ENCODE measurements around the gene ACTG2. TPM values are rescaled to one million over a fixed set of nuclear protein-coding genes. Genes with fewer than 3 reads are reported as not detected.

The ACTG2 gene
- total RNA-seq, 1 experiment from 2014 or later: 1.5 TPM

GRCh38 chr2:73937103-73937885, 44.5 kb downstream of the ACTG2 start:
- H3K4me1 ChIP-seq (ENCODE audit: insufficient read depth, low read length): no peaks in the 10 kb centered on the region
- H3K4me2 ChIP-seq (ENCODE audit: insufficient read depth, insufficient read length, low read length): no peak overlapping the region
- H3K18ac ChIP-seq (ENCODE audit: insufficient read length, low read depth, low read length): no peak overlapping the region
- H3K27ac ChIP-seq (ENCODE audit: insufficient read length, low read depth, low read length): no peak overlapping the region
- H2AK5ac ChIP-seq (ENCODE audit: insufficient read length, low read length): no peak overlapping the region
- no peak overlapping the region for H3K56ac ChIP-seq (ENCODE audit: insufficient read length, low read depth, low read length)
- TF ChIP-seq, protein P1, sequence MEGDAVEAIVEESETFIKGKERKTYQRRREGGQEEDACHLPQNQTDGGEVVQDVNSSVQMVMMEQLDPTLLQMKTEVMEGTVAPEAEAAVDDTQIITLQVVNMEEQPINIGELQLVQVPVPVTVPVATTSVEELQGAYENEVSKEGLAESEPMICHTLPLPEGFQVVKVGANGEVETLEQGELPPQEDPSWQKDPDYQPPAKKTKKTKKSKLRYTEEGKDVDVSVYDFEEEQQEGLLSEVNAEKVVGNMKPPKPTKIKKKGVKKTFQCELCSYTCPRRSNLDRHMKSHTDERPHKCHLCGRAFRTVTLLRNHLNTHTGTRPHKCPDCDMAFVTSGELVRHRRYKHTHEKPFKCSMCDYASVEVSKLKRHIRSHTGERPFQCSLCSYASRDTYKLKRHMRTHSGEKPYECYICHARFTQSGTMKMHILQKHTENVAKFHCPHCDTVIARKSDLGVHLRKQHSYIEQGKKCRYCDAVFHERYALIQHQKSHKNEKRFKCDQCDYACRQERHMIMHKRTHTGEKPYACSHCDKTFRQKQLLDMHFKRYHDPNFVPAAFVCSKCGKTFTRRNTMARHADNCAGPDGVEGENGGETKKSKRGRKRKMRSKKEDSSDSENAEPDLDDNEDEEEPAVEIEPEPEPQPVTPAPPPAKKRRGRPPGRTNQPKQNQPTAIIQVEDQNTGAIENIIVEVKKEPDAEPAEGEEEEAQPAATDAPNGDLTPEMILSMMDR (conservative IDR thresholded peaks at IDR 0.05): no peak
- no peak overlapping the region for H2BK120ac ChIP-seq (ENCODE audit: low read depth, low read length, poor library complexity, severe bottlenecking)
- Mint-ChIP-seq H3K36me3 (ENCODE audit: insufficient read depth in 1 of 3, low read depth in 3 of 3) (peaks cover 0 to 36% (median 20%) of the 10 kb centered on the region in 3 experiments; a peak in 4 of 7 replicates), H3K4me1 (peaks cover 0 to 3% of the 10 kb centered on the region in 2 experiments; a peak in 1 of 4 replicates), H3K27me3 (ENCODE audit: low read depth) (no peaks in the 10 kb centered on the region), H3K9me3 (no peaks in the 10 kb centered on the region), H3K4me3 (no peak overlapping the region), H3K27ac (peak overlapping the region in 1 of 3 experiments; percentile 20; a peak in 1 of 7 replicates)
- WGBS (ENCODE audit: extremely low coverage, insufficient read length, low lambda C conversion rate): no CpG with 5 or more reads among the region's 4 CpGs
- no peak overlapping the region for H3K4ac ChIP-seq (ENCODE audit: low read depth, low read length)
- H3K79me2 ChIP-seq (ENCODE audit: insufficient read depth, low read length): peaks cover 17% of the 10 kb centered on the region
- H3K79me1 ChIP-seq (ENCODE audit: insufficient read depth, low read depth, low read length, poor library complexity, severe bottlenecking): peaks cover 15% of the 10 kb centered on the region
- no peak overlapping the region for H3T11ph ChIP-seq (ENCODE audit: low read length)
- H2BK20ac ChIP-seq (ENCODE audit: low read depth, low read length, poor library complexity, severe bottlenecking): no peak overlapping the region
- H3K23ac ChIP-seq (ENCODE audit: insufficient read length, low read depth, low read length): no peak overlapping the region
- no peak overlapping the region for H4K5ac ChIP-seq (ENCODE audit: insufficient read length, low read depth, low read length)
- H3K27me3 ChIP-seq (ENCODE audit: insufficient read depth, low read length): no peaks in the 10 kb centered on the region
- no peak overlapping the region for H3K9ac ChIP-seq (ENCODE audit: extremely low read depth, insufficient read length, low read length)
- H4K91ac ChIP-seq (ENCODE audit: insufficient read length, low read depth, low read length): no peak overlapping the region
- H3K9me3 ChIP-seq (ENCODE audit: control insufficient read depth, low read depth, low read length): no peaks in the 10 kb centered on the region
- no peak overlapping the region for H2BK12ac ChIP-seq (ENCODE audit: insufficient read length, low read depth, low read length)
- H2AFZ ChIP-seq (ENCODE audit: low read length): no peak overlapping the region
- no peak overlapping the region for H2BK15ac ChIP-seq (ENCODE audit: low read depth, low read length)
- H3K14ac ChIP-seq (ENCODE audit: insufficient read depth, low read length): no peak overlapping the region
- no peak overlapping the region for H4K8ac ChIP-seq (replicated peaks; ENCODE audit: insufficient read length, low read depth, low read length)
- H3K23me2 ChIP-seq (ENCODE audit: insufficient read length, low read depth, low read length, poor library complexity, severe bottlenecking): no peaks in the 10 kb centered on the region
- no peak for DNase-seq
- H4K20me1 ChIP-seq (ENCODE audit: control insufficient read depth, insufficient read depth, insufficient read length): peaks cover 3% of the 10 kb centered on the region
- no peak overlapping the region for H2BK5ac ChIP-seq (ENCODE audit: insufficient read length, low read length)

Measured in H9 (cell line).